HG02938 (cell line): ENCODE results near the gene DES.
"Not testable (repeated sequence)": the region's sequence is repeated elsewhere in the genome, so short reads cannot be mapped to it uniquely, and the experiment has no call there.

Experiments
- ATAC-seq: cut with Tn5 transposase; IDR thresholded peaks from one replicate; pipeline ENCODE4 v1.9.1; 2021; ENCODE audit warnings: mild to moderate bottlenecking, moderate library complexity; ENCODE audit not compliant: unreplicated experiment

Gene DES

GRCh38 chr2:219418155-219419011 is at the start of gene DES:
DES (plus strand) TSS chr2:219418377; CDS start chr2:219418463, 86 bp downstream.
- ATAC-seq = no peak

- ATAC-seq = no peak
Measured at GRCh38 chr2:219368690-219369191, 49.4 kb upstream of the DES start.

GRCh38 chr2:219369447-219369861 is 48.7 kb upstream of the DES start:
- ATAC-seq = no peak

DNA sequence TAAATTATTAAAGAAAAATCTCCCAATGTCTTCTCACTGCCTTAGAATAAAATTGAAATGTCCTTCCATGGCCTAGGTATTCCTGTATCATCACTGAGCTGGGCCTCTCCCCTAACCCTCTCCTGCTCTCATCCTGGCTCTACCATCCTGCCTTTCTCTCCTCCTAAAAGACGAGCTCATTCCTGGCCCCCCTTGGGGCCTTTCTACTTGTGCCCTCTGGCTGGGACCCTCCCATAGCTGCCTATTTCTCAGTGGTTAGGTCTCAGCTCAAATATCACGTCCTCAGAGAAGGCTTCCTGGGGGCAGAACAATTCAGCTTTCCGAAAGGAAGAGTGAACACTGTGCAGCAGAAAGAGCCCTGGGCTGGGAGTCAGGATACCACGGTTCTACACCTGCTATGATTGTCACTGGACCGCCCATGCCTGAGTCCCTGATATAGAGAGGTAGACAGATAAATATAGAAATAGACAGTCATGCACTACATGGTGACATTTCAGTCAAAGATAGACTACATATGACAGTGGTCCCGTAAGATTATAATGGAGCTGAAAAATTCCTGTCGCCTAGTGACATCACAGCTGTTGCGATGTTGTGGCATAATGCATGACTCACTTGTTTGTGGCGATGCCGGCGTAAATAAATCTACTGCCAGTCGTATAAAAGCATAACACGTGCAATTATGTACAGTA is 39.9 kb upstream of the DES start:
- ATAC-seq = no peak

DNA sequence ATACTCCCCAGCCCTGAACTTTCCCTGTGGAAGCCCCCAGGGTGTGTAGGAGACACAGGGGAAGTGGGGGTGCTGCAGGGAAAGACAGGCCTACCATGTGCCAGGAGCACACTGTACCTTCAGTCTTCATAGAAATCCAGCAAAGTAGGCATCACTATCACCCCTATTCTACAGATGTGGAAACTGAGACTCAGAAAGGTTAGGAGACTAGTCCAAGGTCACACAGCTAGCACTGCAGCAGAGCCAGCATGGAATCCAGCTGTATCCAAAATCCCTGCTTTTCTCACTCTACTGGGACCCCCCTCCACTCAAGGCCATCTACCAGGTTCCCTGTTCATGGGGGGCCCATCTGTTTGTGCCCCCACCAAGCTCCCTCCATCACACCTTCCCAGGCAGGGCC is 37.3 kb upstream of the DES start:
- ATAC-seq = no peak

DNA sequence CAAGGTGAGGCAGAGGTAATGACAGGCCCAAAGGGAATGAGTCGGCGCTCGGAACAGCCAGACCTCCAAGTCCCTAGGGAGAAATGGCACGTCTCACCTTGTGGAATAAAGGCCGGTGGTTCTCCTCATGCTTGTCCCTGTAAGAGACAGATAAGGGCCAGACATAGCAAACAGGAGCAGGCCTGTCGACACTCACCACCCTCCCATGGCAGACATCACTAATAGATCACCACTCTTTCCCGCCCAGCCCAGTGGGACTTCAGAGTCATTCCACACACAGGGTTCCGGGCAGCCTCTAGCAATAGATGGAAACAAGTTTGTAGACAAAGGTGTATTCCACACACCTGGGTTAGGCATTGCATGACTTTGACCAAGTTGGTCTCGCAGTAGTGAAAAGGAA is 36.7 kb upstream of the DES start:
- ATAC-seq = no peak

- ATAC-seq = no peak
Measured at GRCh38 chr2:219384083-219384713, 34.0 kb upstream of the DES start.

- no peak for ATAC-seq
Measured at GRCh38 chr2:219384859-219385258, 33.3 kb upstream of the DES start.

GRCh38 chr2:219385958-219386520 is 32.1 kb upstream of the DES start:
- ATAC-seq = no peak

DNA sequence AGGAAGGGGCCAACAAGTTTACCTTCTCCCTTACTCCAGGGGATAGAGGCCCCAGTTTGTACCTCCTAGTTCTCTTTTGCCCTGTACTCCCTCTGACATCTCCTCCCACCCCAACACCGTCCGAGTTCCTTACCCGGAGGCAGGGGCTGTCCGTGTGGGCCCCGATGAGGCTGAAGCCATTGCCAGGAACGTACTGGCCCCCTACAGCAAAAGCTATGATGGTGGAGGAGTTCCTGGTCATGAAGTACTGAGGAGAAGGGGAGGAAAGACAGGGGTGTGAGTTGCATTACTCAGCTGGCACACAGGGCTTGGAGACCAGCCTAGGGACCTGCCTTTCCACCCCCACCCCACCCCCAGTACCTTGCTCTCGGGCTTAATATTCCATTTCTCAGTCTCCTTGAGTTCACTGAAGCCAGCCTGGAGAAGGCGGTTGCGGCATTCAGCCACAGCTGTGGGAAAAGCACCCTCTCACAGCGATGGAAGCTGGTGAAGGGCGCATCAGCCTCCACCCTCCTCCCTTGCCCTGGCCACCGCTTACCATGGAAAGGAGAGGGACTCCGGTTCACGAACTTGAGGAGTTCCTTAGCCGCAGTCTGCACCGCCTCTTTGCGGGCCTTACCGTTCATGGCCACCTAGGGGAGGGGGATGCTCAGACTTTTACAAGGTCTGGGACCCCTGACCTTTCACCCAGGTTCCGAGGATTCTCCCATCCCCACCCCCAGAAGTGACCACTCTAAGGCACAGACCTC is 31.5 kb upstream of the DES start:
- ATAC-seq = no peak

- ATAC-seq = peak; percentile 64
Measured at GRCh38 chr2:219387306-219388120, 30.7 kb upstream of the DES start, which contains the start of gene DNPEP. DNPEP (minus strand) TSS chr2:219387912; CDS start chr2:219387794, 118 bp downstream.

GRCh38 chr2:219388121-219388906 is 29.9 kb upstream of the DES start:
- ATAC-seq = peak; percentile 64

GRCh38 chr2:219388907-219389156 is 29.3 kb upstream of the DES start:
- no peak for ATAC-seq

GRCh38 chr2:219392754-219393153 is 25.4 kb upstream of the DES start:
- ATAC-seq = no peak

GRCh38 chr2:219395056-219395455 is 23.1 kb upstream of the DES start:
- not testable (repeated sequence) for ATAC-seq

- no peak for ATAC-seq
Measured at GRCh38 chr2:219395609-219396008, 22.6 kb upstream of the DES start.

DNA sequence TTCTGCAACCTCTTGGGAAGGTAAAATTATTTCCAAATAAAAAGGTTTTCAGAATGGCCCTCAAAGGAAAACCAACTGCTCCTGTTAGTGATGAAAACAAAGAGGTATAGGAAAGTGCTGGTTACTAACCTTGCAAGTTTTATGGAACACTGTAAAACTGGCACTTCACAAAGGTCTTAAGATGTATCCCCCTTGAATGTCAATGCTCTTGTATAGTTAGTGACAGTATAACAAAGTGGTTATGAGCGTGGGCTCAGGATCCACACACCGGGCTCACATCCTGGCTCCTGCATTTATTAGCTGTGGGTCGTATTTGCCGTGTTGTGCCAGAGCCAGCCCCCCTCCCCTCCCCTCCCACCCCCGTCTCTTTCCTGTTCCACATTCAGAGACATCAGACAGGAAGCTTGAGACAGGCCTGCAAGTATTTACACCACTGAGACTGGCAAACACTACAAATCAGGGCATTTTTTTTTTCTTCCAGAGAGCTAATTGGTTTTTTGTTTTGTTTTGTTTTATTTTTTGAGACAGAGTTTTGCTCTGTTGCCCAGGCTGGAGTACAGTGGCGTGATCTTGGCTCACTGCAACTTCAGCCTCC is 21.2 kb upstream of the DES start:
- ATAC-seq = no peak

DNA sequence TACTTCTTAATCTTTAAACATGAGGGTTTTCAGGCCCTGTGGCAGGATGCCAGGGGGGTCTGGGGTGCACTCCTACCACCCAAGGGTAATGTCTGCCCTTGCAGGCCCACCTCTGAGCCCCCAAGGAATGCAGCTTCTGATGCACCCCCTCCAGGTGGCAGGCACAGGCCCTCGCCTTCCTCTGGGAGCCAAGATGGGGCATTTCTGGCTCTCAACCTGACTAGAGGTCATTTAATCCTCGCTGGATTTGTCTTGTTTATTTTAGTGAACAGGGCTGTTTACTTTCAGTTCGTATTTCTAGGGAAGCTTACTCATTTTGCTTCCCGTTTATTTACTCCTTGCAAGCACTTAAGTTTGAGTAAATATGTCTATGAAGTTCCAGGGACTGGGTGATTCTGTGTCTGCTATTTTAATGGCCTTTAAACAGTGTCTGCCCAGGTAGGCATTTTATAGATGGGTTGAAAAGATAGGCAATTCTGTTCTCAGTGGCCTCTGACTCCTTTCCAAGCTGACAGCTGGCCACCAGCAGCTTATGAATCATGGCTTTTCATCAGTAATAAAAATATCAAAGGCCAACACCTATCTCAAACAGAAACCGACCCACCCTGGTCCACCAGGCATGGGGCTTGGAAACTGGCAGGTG is 19.3 kb upstream of the DES start:
- no peak for ATAC-seq
